BJ (cell line): ENCODE measurements around the gene LPAR3. TPM values are rescaled to one million over a fixed set of nuclear protein-coding genes. Genes with fewer than 3 reads are reported as not detected.

Source experiments
- CTCF ChIA-PET: fragments of 350-600 bp; formaldehyde crosslinking; extraction: SDS; loops from one replicate; lab custom pipeline; 2021; ENCODE audit warnings: antibody characterized with exemption, inconsistent platforms; lab: Yijun Ruan, JAX
- POLR2A ChIA-PET: fragments of 300-600 bp; sonication (Branson Sonifier 250); formaldehyde crosslinking; extraction: SDS; loops from one replicate; lab custom pipeline; 2021; ENCODE audit warnings: antibody characterized with exemption; lab: Charles Lee
- DNase-seq: peaks from one replicate; pipeline ENCODE4 v3.0.0-alpha.2; 2011; ENCODE audit warnings: low read depth
- H3K27me3 ChIP-seq: 2 replicates; pipeline ENCODE4 v1.6.0; 2011; ENCODE audit warnings: low read length; ENCODE audit not compliant: control insufficient read depth, insufficient read depth
- H3K36me3 ChIP-seq: 2 replicates; pipeline ENCODE4 v1.5.1; 2011; ENCODE audit warnings: low read length; ENCODE audit not compliant: control insufficient read depth, insufficient read depth
- H3K4me3 ChIP-seq: 2 replicates; pipeline ENCODE4 v1.5.1; 2011; ENCODE audit warnings: low read depth, mild to moderate bottlenecking, control low read depth, low read length
- CTCF ChIP-seq: IDR thresholded peaks from 2 replicates; pipeline ENCODE4 v1.5.1; 2011; ENCODE audit warnings: low read depth, mild to moderate bottlenecking, control low read depth, inconsistent platforms, low read length, moderate library complexity; ENCODE audit not compliant: insufficient read depth
- polyA plus RNA-seq: library from polyadenylated mRNA; depleted of rRNA; stranded (reverse); fragments of >200 nt; gene quantifications from 2 replicates; pipeline ENCODE4 v1.2.3, GENCODE V29; 2011

Gene LPAR3
- polyA plus RNA-seq, 1 experiment: 0.05 TPM

- no peak overlapping the region for H3K4me3 ChIP-seq
- CTCF ChIA-PET: no interaction called here
- POLR2A ChIA-PET: no interaction called here
- no peak for DNase-seq
- no peaks in the 10 kb centered on the region for H3K27me3 ChIP-seq
- no peak for TF ChIP-seq CTCF
- no peaks in the 10 kb centered on the region for H3K36me3 ChIP-seq
These were observed 39.0 kb downstream of the LPAR3 start for GRCh38 chr1:84853741-84854721.

- TF ChIP-seq CTCF: no peak
- CTCF ChIA-PET: interaction anchor here (0.6 to 1.7 kb wide), 4 partner anchors 12 to 745 kb away, joined by 3 read pairs; no protein-coding TSS in a partner anchor
- POLR2A ChIA-PET: no interaction called here
These were observed 41.2 kb downstream of the LPAR3 start for GRCh38 chr1:84851839-84852238.

GRCh38 chr1:84849357-84849975 is 43.5 kb downstream of the LPAR3 start:
- H3K36me3 ChIP-seq: no peaks in the 10 kb centered on the region
- no peak for TF ChIP-seq CTCF
- no peak for DNase-seq
- POLR2A ChIA-PET: no interaction called here
- H3K27me3 ChIP-seq: no peaks in the 10 kb centered on the region
- CTCF ChIA-PET: interaction anchor here (0.9 kb wide), 1 partner anchor 21 kb away, joined by 3 read pairs; no protein-coding TSS in a partner anchor
- no peak overlapping the region for H3K4me3 ChIP-seq

More at GRCh38 chr1:84851839-84852238, 41.2 kb downstream of the LPAR3 start:
- peak; percentile 73 for DNase-seq
- Histone ChIP-seq H3K36me3 (no peaks in the 10 kb centered on the region), H3K4me3 (no peak overlapping the region), H3K27me3 (no peaks in the 10 kb centered on the region)

- H3K36me3 ChIP-seq: no peaks in the 10 kb centered on the region
- no peak overlapping the region for H3K4me3 ChIP-seq
- TF ChIP-seq CTCF: no peak
- ChIA-PET POLR2A (interaction anchor here (0.6 kb wide), 1 partner anchor 10 kb away, joined by 3 read pairs; no protein-coding TSS in a partner anchor), CTCF (interaction anchor here (0.6 to 1.5 kb wide), 2 partner anchors 98 to 902 kb away, joined by 3 to 4 read pairs; no protein-coding TSS in a partner anchor)
- DNase-seq: peak; percentile 81
- H3K27me3 ChIP-seq: peaks cover 2% of the 10 kb centered on the region; the same call in 1 of the 2 replicates
These were observed 45.5 kb downstream of the LPAR3 start for GRCh38 chr1:84847253-84848250.
